HG03196 (cell line): ENCODE measurements around the gene NRARP.

Source experiments
- ATAC-seq: cut with Tn5 transposase; IDR thresholded peaks from one replicate; pipeline ENCODE4 v1.9.1; 2021; ENCODE audit not compliant: unreplicated experiment

NRARP gene

DNA sequence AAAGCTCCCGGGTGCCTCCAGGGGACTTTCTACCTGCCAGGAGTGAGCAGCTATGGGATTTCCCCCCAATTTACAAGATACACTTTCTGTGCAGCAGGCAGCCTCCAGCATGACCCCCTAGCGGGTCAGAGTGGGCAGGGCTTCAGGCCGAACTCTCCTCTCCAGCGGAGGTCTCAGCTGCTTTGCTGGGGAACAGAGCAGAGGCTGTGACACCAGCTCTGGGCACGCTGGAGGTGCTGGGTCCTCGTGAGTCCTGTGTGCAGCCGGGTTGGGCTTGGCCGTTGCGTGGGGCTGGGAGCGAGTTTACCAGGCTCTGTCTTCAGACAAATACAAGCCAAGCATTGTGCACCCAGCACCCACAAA, 2.9 kb downstream of the NRARP start:
- ATAC-seq, result no peak

DNA sequence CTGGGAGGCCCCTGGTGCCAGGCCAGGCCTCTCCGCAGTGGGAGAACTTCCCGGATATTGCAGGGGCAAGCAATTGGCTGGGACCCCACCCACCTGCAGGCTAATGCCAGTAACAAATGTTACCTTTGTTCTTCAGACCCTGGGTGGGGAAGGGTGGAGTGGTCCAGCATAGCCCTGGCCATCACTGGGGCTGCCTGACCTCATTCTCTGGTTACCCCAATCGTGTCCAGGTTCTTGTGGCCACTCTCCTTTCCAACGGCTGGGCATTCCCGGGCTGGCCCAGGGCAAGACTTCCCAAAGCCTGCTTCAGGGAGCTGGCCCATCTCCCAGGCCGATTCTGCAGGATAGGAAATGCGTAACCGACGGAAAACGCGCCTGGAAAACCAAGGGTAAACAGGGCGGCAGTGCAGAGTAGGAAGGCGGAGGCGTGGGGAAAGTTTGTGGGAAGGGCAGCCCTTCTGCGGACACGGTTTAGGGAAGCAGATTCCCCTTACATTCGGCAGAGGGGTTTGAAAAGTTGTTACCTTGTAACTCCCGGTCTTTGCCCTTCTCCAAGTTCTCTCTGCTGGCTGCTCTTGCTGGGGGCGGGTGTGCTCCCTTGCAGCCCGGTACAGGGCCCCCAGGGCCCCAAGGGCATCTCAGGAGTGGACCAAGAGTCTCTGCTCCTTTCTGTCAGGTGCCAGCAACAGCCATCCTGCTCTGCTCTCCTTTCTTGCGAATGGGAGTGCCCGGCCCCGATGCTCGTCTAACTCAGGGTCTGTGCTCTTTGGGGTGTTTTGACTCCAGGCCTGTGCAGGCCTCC, 3.5 kb downstream of the NRARP start:
- ATAC-seq, result no peak

DNA sequence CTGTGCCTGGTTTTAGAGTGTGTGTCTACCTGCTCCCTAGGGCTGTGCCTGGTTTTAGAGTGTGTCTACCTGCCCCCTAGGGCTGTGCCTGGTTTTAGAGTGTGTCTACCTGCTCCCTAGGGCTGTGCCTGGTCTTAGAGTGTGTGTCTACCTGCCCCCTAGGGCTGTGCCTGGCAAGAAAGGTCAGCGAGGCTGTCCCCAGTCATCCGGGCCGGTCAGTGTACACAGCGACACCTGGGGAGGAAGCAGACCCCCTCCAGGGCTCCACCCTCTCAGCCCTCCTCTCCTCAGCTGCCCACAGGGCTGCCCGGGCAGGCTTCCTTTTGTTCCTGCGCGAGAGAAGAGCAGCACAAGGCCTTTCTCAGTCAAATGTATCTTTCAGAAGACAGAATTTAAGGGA, 4.1 kb downstream of the NRARP start:
- no peak for ATAC-seq

DNA sequence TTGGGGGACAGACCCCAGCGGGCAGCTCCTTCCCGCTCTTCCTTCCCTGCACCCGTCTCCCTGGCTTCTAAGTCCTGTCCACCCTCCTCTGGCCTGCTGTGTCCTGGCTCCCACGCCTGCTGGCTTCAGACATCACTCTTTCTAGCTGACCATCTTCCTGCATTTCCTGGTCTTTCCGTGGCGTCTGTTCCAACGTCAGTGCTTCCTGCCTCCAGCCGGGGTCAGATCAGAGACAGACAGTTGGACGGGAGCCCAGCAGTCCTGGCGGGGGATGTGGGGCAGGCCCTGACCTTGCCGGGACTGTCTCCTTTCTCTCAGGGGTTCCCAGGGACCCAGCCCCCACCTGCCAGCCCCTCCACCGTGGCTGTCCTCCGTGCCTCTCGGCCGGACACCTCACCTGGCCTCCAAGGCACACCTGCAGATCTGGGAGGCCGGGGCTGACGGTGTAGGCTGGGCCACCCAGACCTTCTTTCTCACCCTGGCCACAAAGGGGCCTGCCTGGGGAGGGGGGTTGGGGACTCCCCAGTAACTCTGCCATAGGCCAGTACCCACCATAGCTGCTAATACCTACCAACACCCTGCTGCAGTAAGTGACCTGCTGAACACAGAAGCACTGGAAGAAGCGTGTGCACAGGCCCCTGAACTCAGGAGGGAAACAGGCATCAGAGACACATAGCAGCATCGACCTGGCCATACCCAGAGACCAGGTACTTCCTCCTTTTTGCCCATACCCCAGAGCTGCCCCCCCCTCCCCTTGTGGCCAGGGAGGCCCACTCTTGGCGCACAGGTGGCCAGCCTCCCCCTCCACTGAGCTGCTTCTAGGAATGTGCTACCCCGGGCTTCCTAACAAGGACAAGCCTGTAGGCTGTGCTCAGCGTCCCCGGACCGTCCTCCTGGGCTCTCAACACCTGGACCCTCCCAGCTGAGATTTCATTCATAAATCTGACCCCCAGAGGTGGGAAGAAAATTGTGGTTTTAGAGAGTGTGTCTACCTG, 5.1 kb downstream of the NRARP start:
- ATAC-seq, result no peak

DNA sequence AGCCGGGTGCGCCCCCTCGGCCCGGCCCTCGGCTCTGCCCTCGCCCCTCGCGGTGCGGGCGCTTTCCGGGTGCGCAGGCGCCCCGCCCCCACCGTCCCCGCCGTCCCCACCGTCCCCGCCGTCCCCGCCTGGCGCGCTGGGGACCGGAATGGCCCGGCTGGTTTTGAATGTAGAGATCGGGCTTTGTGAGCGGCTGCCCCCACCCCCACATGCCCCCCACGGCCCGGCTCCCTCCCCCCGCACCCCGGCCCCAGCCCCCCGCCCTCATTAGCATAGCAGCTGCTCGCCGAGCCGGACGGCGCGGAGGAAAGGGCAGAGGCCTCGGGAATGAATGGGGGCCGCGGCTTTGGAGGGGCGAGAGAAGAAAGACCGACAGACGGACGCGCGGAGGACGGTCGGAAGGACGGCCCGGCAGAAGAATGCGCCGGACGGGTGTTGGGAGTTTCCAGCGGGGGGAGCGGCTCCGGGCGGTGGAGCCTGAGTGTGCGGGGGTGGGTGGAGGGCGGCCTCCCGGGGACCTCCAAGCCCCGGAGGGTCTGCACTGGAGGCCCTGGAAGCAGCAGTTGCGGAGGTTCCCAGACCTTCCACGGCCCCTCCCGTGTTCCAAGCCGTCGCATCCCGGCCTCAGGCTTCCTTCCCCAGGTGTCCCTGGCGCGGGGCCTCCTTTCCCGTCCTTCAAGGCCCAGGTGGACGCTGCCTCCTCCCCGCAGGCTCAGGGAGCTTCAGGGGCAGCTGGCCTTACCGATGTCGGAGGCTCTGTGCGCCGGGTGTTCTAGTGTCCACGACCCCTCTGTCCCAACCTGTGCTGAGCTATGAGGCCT, 6.0 kb downstream of the NRARP start:
- ATAC-seq, result no peak

DNA sequence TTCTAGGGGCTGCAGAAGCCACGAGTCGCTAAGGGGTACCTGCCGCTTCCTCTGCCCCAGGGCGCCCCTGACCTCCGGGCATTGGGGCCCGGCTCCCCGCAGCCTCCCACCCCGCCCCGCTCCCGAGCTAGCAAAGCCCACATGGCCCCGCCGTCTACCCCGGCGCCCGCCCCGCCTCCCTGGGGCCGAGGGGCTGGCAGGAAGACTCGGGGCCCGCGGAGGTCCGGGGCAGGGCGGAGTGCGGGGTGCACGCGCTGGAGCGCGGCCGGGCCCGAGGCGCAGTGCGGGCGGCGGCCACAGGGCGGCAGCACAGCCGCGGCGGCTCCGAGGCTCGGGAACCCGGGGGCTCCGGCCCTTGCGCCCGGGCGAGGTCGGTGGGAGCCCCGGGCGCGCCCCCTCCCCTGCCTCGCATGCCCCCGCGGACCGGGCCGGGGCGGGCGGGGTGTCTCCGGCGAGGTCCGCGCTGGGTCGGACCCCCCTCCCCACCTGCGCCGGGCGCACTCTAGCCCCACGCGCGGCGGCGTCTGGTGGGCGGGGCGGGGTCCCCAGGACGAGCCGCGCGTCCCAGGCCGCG, 6.7 kb downstream of the NRARP start:
- peak; percentile 55 for ATAC-seq

DNA sequence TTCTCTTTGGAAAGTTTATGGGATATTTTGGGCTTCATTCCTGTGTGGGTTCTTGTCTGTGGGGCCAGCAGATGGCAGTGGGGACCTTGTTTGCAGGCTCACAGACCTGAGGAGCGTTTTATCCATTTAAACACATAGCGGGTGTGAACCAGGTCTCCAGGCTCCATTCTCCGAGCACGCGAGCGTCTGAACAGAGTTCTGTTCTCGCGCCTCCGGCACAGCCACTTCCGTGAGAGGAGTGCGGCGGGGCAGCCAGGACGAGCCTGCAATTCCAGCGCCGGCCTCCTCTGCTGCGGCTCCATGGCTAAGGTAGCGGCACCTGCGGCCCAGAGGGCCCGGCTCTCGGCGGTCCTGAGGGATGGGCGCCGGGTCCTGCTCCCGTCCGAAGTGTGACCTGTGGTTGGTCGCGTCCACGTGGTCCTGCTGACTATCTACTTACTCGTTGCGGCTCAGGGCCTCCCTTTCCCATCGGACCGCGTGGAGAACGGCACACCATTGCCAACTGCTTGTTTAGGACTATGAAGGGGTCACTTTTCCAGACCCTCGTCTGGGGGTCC, 7.3 kb downstream of the NRARP start:
- ATAC-seq, result no peak

DNA sequence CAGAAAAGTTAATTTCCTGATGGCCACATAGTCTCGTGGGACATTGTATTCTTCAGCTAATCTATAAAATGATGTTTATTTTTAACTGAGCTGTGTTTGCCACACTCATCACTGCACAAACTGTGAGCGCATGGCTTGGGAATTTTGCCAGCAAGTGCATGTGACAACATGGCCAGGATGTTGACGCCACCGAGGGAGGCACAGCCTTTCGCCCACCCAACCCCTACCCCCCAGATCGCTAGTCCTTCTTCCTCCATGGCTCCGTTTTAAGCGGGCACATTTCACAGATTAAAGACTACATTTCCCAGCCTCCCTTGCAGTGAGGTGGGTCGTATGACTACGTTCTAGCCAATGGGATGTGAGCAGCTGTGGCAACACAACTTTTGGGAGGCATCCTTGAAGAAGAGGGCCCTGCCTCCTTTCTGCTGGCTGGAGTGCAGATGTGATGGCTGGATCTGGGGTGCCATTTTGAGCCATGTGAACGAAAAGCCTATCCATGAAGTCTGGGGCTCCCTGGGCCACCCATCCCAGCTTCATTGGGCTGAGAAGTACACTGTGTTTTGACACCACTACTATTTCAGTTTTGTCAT, 7.9 kb downstream of the NRARP start:
- no peak for ATAC-seq

DNA sequence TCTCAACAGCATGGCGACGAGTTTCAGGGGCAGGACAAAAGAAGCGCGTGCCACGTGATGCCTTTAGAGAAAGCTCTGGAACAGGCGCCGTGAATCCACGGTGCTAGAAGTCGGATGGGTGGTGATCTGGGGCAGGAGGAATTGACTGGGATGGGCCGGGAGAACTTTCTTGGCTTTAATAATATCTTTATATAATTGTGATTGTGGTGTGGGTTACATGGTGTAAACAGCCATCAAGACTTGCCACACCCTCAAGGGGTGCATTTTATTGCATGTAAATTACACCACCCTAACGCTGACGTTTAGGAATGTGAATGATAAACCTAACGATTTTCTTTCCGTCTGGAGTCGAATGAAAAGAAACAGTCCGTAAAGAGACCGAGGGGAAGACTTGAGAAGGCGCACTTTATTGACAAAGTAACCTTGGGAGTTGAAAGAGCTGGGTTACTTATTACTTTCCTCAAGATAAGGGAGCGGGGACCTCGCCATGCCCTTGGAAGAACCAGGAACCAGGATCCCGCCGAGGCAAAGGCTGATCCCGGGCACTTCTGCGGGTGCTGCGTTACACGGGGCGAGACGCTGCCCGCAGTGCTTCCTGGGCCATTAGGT, 8.5 kb downstream of the NRARP start:
- no peak for ATAC-seq

DNA sequence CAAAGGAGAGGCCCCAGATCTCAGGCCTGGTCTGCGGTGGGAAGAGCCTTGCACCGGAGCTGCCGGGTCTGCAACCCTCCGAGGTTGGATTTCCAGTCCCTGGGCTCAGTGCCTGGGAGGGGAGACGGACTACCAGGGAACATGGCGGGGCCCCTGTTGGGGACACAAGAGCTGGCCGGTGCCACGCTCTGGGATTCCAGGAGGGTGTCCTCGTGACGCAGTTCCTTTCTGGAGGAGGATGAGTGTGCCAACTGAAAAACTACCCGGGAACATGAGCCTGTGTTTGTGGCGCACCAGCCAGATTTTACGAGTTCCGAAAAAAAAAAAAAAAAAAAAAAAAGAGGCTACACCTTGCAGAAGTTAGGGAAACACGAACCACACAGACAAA, 9.0 kb downstream of the NRARP start:
- ATAC-seq, result no peak

DNA sequence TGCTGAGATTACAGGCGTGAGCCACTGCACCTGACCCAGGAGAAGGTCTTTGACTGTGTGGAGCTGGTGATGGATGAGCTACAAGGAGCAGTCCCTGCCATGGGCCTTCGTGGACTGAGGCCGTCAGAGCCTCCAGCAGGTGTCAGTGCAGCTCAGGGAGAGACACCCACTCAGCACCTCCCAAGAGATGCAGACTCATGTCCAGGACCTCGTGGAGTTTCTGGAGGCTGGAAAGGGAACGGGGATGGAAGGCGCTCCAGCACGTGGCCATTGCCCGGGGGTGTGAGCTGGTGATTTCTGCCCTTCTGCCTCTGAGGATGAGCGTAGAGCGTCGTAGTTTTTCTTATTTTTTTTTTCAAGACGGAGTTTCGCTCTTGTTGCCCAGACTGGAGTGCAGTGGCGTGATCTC, 15.1 kb downstream of the NRARP start:
- ATAC-seq, result no peak

DNA sequence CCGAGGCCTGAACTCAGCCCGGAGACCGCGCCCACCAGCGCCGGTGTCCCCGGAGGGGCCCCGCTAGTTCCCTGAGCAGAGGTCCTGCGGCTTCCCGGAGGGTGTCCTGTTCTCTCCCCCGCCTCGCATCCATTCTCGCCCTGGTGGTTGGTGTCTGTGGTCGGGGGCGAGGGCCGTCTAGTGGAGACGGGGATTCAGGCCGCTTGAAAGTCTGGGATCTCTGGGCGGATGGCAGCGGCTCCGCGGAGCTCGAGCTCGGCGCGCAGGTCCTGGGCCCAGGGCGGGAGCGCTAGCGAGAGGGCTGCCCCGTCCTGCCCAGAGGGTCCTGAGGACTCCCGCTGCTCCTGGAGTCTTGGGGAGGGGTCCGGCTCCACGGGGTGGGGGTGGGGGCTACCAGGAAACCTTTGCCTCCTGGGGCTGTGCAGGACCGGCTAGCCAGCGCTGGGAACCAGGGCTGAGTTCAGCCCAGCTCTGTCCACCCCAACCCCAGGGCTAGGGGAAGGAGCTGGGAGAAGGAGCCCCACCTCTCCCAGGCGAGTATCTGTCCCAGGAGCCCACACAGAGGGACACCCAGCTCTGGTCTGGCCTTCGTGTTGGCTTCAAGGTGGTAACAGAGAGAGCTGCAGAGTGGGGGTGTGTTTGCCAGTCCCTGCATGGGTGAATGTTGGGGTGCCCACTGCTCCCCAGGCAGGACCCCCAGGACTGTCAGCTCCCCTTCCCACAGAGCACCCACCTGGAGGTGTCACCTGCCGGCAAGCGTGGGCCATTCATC, 20.5 kb downstream of the NRARP start:
- no peak for ATAC-seq

DNA sequence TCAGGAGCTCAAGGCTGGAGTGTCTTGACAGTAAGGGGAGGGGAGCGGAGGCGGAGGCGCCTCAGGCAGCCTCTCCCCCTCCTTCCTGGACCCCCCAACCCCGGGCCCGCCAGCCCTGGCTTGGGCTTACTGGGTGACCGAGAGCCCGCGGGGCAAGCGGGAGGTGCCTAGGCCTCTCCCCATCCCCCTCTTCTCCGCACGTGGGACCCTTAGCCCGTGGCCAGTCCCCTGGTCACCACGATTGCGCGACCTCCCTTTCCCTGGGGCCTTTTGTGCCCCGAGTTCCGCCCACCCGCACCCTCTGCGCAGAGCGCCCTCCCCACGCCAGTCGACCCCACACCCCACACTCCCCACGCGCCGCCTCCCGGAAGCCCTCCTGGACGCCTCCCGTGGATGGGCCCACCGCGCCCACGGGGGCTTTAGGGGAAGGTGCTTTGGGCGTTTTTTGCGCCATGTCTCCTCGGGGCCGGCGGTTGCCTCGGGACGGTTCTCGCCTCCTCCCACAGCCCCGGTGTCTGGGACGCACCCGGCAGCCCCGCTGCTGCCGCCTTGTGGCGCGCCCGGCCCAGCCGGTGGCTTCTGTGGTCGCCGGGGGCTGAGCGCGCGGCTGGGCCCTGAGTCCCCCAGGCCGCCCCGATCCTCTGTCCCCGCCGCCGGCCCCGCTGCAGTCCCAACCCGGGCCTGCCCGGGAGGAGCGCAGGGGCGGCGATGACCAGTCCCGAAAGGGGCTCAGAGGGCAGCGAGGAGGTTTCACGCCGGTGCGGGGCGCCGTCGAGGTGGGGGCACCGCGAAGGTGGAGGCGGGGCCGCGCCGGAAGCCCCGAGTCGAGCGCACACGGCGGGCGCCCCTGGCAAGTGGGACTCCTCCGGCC, 21.4 kb downstream of the NRARP start:
- no peak for ATAC-seq

DNA sequence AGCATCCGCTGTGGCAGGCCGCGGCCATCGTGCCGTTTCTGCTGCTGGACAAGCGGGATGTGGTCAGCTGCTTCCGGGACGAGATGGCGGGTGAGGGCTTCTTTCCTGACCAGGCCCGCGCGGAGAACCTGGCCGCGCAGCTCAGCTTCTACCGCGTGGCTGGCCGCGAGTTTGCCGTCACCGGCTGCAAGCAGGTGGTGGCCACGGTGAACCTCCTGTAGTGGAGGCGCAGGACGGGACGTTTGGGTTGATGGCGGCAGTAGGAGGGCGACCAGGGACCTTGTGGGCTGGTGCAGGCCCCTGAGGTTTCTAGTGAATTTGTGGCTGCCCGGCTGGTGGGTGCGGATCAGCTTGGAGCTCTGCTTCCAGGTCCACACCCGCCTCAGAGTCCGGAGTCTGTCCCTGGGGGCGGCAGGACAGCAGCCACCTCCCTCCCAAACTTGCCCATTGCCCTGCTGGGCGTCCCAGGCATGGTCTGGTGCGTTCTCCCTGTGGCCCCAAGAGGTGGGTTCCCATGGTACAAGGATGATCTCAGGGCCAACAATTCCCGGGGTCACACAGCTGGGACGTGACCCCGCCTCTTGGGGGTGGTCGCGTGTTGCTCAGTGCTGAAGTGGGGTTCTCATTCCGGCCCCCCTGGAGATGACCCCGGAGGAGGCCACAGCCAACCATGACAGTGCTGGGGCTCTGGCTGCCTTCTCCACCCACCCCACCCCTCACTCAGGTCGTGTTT, 22.2 kb downstream of the NRARP start:
- no peak for ATAC-seq

DNA sequence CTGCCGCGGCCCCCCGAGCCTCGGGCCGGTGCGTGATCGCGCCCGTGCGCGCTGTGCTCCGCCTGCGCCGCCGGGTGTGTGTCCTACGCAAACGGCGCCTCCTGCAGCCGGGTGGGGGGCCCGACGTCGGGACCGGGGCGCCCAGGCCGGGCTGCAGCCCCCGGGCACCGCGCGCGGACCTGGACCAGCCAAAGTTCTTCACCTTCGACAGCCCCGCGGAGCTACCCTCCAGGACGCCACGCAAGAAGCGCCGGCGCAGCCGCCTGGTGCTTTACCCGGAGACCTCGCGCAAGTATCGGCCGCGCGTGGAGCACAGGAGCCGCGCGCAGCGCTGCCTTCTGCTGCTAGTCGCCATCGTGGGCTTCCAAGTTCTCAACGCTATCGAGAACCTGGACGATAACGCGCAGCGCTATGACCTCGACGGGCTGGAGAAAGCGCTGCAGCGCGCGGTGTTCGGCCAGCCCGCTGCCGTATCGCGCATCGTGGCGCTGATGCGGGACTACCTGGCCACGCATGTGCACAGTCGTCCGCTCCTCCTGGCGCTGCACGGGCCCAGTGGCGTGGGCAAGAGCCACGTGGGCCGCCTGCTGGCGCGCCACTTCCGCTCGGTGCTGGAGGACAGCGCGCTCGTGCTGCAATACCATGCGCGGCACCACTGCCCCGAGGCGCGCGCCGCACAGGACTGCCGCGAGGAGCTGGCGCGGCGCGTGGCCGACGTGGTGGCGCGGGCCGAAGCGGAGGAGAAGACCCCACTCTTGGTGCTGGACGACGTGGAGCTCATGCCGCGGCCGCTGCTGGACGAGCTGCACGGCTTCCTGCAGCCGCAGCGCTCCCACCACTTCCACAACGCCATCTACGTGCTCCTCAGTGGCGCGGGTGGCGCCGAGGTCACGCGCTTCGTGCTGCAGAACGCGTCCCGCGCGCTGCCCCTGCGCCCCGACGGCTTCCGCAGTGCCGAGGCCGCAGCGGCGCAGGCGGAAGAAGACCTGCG, 23.1 kb downstream of the NRARP start:
- ATAC-seq, result no peak

DNA sequence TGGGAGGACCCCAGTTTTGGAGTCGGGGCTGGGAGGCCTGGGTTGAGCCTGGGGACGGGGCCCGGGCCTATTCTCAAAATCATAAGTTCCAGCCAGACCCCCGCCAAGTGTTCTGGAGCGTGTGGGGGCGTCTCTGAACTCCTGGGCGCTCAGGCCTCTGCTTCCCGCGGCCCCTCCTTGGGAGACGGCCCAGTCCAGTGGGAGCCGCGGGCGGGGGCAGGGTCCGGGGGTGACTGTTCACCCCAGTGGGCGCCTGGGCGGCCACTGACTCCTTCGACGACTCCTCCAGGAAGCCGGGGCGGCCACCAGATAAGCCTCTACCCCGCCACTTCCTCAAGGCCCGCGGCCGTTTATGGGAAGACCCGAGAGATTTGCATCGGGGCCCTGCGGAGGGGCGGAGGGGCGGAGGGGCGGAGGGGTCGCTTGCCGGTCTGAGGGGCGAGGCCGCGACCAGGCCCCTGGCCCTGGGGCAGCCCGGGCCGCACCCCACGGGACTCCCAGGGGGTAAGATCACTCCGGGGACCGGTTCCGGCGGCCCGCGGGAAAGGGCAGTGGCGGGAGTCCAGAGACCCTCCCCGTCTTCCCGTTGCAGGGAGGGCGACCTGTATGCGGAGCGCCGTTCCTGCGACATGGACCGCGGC, 23.9 kb downstream of the NRARP start:
- ATAC-seq, result no peak
